Fibroblast of peridontal ligament (primary cell): ENCODE data around the gene DHRS1.
"Not testable (repeated sequence)": the region's sequence is repeated elsewhere in the genome, so short reads cannot be mapped to it uniquely, and the experiment has no call there.

Experiments used
- DNase-seq: peaks from one replicate; pipeline ENCODE4 v3.0.0-alpha.2; 2010; ENCODE audit errors: extremely low read depth

The DHRS1 gene

GRCh38 chr14:24246765-24247212 is 52.8 kb downstream of the DHRS1 start:
- DNase-seq, result peak; percentile 57

DNA sequence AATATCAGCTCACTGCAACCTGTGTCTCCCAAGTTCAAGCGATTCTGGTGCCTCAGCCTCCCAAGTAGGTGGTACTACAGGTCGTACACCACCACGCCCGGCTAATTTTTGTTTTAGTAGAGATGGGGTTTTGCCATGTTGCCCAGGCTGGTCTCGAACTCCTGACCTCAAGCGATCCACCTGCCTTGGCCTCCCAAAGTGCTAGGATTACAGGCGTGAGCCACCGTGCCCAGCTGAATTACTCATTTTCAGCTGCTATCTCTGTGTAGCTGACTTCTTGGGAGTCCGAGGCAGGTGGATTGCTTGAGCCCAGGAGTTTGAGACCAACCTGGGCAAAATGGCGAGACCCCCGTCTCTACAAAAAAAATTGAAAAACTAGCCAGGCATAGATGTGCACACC is 54.2 kb downstream of the DHRS1 start:
- not testable (repeated sequence) for DNase-seq

- no peak for DNase-seq
Measured at GRCh38 chr14:24243336-24243836, 56.2 kb downstream of the DHRS1 start.

DNA sequence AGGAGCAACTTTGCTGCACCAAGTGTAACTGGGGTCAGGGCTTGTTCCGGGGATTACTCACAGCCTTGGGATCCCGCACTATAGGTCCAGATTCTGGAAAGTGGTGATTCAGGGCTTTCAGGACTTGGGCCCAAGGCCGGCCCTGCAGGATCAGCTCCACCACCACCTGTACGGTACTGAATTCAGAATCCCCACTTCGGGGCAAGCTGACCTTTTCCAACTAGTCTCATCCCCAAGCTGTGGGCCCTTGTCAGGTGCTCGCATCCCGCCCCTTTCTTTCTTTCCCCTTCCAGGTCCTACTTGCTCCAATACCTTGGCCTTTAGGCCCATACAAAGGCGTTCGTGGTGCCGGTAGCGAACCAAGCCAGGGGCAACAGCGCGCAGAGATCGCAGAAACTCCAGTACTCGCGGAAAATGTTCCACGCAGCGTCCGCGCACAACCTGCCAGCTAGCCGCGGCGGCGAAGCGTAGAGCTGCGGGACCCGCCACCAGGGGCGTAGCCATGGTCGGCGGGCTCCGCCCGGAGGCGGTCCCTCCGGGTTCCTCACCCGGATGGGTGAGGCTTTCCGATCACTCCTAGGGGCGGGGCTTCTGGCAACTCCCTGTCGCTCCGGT is 57.6 kb downstream of the DHRS1 start:
- peak; percentile 87 for DNase-seq
